Stimulated activated CD8-positive, alpha-beta memory T cell treated with anti-CD3 and anti-CD28 coated beads, Interleukin-12 subunit alpha, Interleukin-12 subunit beta, amount 100 ng/mL, for 1 hour (primary cell): ENCODE results near the gene PWWP2B.

Source experiments
- DNase-seq: peaks from one replicate; pipeline ENCODE4 v3.0.0-alpha.2; 2020; ENCODE audit warnings: low read depth

The PWWP2B gene

GRCh38 chr10:132448248-132448731 is 51.3 kb downstream of the PWWP2B start:
- no peak for DNase-seq

- no peak for DNase-seq
These were observed 52.2 kb downstream of the PWWP2B start for GRCh38 chr10:132449051-132449810.

GRCh38 chr10:132449811-132450181 is 52.8 kb downstream of the PWWP2B start:
- no peak for DNase-seq

GRCh38 chr10:132450466-132450824 is 53.4 kb downstream of the PWWP2B start:
- no peak for DNase-seq

- DNase-seq, result no peak
These were observed 54.0 kb downstream of the PWWP2B start for GRCh38 chr10:132450825-132451505.

GRCh38 chr10:132451506-132452215 is 54.7 kb downstream of the PWWP2B start:
- DNase-seq, result no peak

GRCh38 chr10:132452216-132452650 is 55.2 kb downstream of the PWWP2B start:
- DNase-seq, result no peak

- peak; percentile 80 for DNase-seq
These were observed 55.9 kb downstream of the PWWP2B start for GRCh38 chr10:132452651-132453469.

- DNase-seq, result no peak
These were observed 56.5 kb downstream of the PWWP2B start for GRCh38 chr10:132453470-132453861.

GRCh38 chr10:132454296-132455198 is 57.5 kb downstream of the PWWP2B start:
- no peak for DNase-seq

GRCh38 chr10:132455441-132455971 is 58.5 kb downstream of the PWWP2B start:
- DNase-seq, result no peak

- no peak for DNase-seq
These were observed 59.2 kb downstream of the PWWP2B start for GRCh38 chr10:132455986-132456847.

GRCh38 chr10:132456881-132457280 is 59.9 kb downstream of the PWWP2B start:
- DNase-seq, result no peak

GRCh38 chr10:132457328-132458070 is 60.5 kb downstream of the PWWP2B start:
- DNase-seq, result no peak

GRCh38 chr10:132458071-132458585 is 61.1 kb downstream of the PWWP2B start:
- no peak for DNase-seq

GRCh38 chr10:132458586-132459300 is 61.7 kb downstream of the PWWP2B start:
- peak; percentile 38 for DNase-seq

GRCh38 chr10:132459301-132460003 is 62.5 kb downstream of the PWWP2B start:
- DNase-seq, result no peak
